GM12875 (cell line): ENCODE data around the gene DHX8.

Experiments
- H3K4me3 ChIP-seq: one replicate; pipeline ENCODE4 v1.5.1; 2011; ENCODE audit warnings: low read depth, low read length, control low read depth
- TF ChIP-seq, protein P1 (sequence below): IDR thresholded peaks from 2 replicates; pipeline ENCODE4 v1.5.1; 2011; ENCODE audit warnings: low read depth, mild to moderate bottlenecking, control low read depth, inconsistent platforms, low read length, moderate library complexity, borderline replicate concordance; ENCODE audit not compliant: insufficient read depth

Gene DHX8

GRCh38 chr17:43515656-43516055 lies 31.9 kb downstream of the DHX8 start:
- no peak overlapping the region for H3K4me3 ChIP-seq
- TF ChIP-seq, protein P1, sequence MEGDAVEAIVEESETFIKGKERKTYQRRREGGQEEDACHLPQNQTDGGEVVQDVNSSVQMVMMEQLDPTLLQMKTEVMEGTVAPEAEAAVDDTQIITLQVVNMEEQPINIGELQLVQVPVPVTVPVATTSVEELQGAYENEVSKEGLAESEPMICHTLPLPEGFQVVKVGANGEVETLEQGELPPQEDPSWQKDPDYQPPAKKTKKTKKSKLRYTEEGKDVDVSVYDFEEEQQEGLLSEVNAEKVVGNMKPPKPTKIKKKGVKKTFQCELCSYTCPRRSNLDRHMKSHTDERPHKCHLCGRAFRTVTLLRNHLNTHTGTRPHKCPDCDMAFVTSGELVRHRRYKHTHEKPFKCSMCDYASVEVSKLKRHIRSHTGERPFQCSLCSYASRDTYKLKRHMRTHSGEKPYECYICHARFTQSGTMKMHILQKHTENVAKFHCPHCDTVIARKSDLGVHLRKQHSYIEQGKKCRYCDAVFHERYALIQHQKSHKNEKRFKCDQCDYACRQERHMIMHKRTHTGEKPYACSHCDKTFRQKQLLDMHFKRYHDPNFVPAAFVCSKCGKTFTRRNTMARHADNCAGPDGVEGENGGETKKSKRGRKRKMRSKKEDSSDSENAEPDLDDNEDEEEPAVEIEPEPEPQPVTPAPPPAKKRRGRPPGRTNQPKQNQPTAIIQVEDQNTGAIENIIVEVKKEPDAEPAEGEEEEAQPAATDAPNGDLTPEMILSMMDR: no peak

DNA sequence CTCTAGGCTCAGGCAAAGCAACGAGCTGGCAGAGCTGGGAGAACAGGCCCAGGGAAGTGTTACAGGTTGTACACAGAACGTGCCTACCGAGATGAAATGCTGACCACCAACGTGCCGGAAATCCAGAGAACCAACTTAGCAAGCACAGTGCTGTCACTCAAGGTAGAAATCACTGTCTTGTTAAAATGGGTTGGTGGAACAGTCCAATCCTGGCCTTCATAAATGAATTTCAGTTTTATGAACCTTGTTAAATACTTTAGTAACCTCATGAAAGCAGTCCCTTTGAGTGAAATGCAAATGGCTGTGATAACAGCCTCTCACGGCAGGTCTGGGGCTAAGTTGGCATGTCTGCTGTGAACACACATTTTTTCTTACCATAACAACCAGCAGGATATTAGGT lies 33.4 kb downstream of the DHX8 start:
- H3K4me3 ChIP-seq: no peak overlapping the region
- TF ChIP-seq, protein P1: no peak

GRCh38 chr17:43517615-43518386 lies 34.0 kb downstream of the DHX8 start:
- TF ChIP-seq, protein P1: no peak
- H3K4me3 ChIP-seq: no peak overlapping the region

DNA sequence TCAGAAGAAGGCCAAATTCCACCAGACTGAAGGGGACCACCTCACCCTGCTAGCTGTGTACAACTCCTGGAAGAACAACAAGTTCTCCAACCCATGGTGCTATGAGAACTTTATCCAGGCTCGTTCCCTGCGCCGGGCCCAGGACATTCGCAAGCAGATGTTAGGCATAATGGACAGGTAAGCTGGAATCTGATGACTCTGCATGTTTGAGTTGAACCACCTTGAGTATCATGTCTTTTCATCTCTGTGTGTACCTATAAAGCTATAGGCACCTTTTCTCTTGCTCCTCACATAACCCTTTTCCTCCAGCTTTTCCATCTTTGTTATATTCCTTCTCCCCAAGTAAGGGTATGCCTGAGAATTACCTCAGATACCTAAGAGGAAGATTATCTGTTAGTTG lies 37.6 kb downstream of the DHX8 start:
- TF ChIP-seq, protein P1: no peak
- H3K4me3 ChIP-seq: no peak overlapping the region

DNA sequence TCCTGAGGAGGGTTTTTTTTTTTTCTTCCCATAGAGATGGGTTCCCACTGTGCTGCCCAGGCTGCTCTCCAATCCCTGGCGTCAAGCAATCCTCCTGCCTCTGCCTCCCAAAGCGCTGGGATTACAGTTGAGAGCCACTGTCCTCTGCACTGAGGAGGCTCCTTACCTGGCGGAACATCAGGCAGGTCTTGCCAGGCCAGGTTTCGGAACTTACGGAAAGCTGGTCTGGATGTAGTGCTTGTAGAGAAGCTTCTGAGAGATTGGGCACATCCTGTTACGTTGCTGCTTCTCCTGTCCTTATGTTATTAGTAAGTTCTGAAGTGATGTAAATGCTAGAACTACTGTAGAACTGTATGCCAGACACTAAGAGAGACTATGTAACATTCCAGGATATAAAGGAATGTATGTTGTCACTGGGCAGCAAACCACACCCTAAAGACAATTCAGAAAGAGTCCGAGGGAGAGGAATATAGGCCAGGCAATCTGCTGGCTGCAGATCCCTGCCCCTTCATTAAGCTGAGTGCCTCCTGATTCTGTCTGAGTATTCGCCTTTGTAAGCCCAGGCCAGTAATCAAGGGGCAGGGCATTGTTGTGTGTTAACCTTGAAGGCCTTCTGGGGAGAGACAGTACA lies 41.3 kb downstream of the DHX8 start:
- TF ChIP-seq, protein P1: no peak
- H3K4me3 ChIP-seq: no peak overlapping the region

GRCh38 chr17:43526886-43527648 lies 43.3 kb downstream of the DHX8 start:
- H3K4me3 ChIP-seq: no peak overlapping the region
- TF ChIP-seq, protein P1: no peak
